HG02763 (cell line): ENCODE results near the gene SPTBN1.

ENCODE experiments used
- ATAC-seq: cut with Tn5 transposase; IDR thresholded peaks from one replicate; pipeline ENCODE4 v1.9.1; 2021; ENCODE audit warnings: mild to moderate bottlenecking, moderate library complexity; ENCODE audit not compliant: unreplicated experiment

Gene SPTBN1

GRCh38 chr2:54646170-54646927 lies 190.2 kb downstream of the SPTBN1 start:
- no peak for ATAC-seq

GRCh38 chr2:54648256-54648655 lies 192.1 kb downstream of the SPTBN1 start:
- ATAC-seq: no peak

- no peak for ATAC-seq
Observed at GRCh38 chr2:54649191-54649590, 193.1 kb downstream of the SPTBN1 start.

- ATAC-seq: no peak
Observed at GRCh38 chr2:54649633-54650032, 193.5 kb downstream of the SPTBN1 start.

- no peak for ATAC-seq
Observed at GRCh38 chr2:54650612-54651011, 194.5 kb downstream of the SPTBN1 start.

- no peak for ATAC-seq
Observed at GRCh38 chr2:54651291-54651690, 195.2 kb downstream of the SPTBN1 start.

- ATAC-seq: peak; percentile 89
Observed at GRCh38 chr2:54652540-54652939, 196.4 kb downstream of the SPTBN1 start.

- no peak for ATAC-seq
Observed at GRCh38 chr2:54653572-54654204, 197.6 kb downstream of the SPTBN1 start.

GRCh38 chr2:54655046-54655809 lies 199.1 kb downstream of the SPTBN1 start:
- no peak for ATAC-seq

- no peak for ATAC-seq
Observed at GRCh38 chr2:54656863-54657262, 200.7 kb downstream of the SPTBN1 start.

GRCh38 chr2:54657664-54658083 lies 201.5 kb downstream of the SPTBN1 start:
- ATAC-seq: no peak

- ATAC-seq: no peak
Observed at GRCh38 chr2:54658564-54659071, 202.5 kb downstream of the SPTBN1 start.

GRCh38 chr2:54659527-54659926 lies 203.4 kb downstream of the SPTBN1 start:
- ATAC-seq: no peak

GRCh38 chr2:54660752-54661151 lies 204.6 kb downstream of the SPTBN1 start:
- no peak for ATAC-seq

- no peak for ATAC-seq
Observed at GRCh38 chr2:54663424-54664030, 207.4 kb downstream of the SPTBN1 start.

- no peak for ATAC-seq
Observed at GRCh38 chr2:54664238-54664786, 208.2 kb downstream of the SPTBN1 start.

GRCh38 chr2:54665436-54665856 lies 209.3 kb downstream of the SPTBN1 start:
- no peak for ATAC-seq

GRCh38 chr2:54666131-54666633 lies 210.1 kb downstream of the SPTBN1 start:
- ATAC-seq: no peak

- ATAC-seq: no peak
Observed at GRCh38 chr2:54666634-54667265, 210.6 kb downstream of the SPTBN1 start.

- no peak for ATAC-seq
Observed at GRCh38 chr2:54667266-54667639, 211.1 kb downstream of the SPTBN1 start.
